ENCODE measurements around the gene HDAC4. TPM values are rescaled to one million over a fixed set of nuclear protein-coding genes. Genes with fewer than 3 reads are reported as not detected.

HDAC4 gene
- total and polyA plus RNA-seq, 2 of the 8 experiments (the other 6 are each of a cell fraction or from before 2014, with no cell fraction given): 15.4 to 31.5 TPM

- no peak for TF ChIP-seq CHD7 (IDR thresholded peaks at IDR 0.05; ENCODE audit: insufficient replicate concordance, low read length)
Observed at GRCh38 chr2:239003624-239004273, 397.1 kb downstream of the HDAC4 start (continued).

All from H1 (cell line).